Panc1 (cell line): ENCODE results near the gene DCAF10. TPM values are rescaled to one million over a fixed set of nuclear protein-coding genes. Genes with fewer than 3 reads are reported as not detected.
A peak's percentile ranks its signal among the peaks of the same experiment; 100 is the strongest.

Source experiments
- ATAC-seq: fragments of 200-7000 bp; cut with Tn5 transposase; 2 replicates; pipeline ENCODE4 v1.9.1; 2020; ENCODE audit warnings: mild to moderate bottlenecking, moderate library complexity
- BruUV-seq: library from RNA; stranded (reverse); fragments of 400-500 nt; replicated peaks from 2 replicates; lab custom pipeline; 2021; lab: Mats Ljungman, UMichigan
- CTCF ChIA-PET: fragments of 300-600 bp; sonication (Branson Sonifier 250); formaldehyde crosslinking; loops from one replicate; lab custom pipeline; 2022; ENCODE audit warnings: antibody characterized with exemption; lab: Charles Lee
- POLR2A ChIA-PET: fragments of 300-600 bp; sonication (Branson Sonifier 250); formaldehyde crosslinking; loops from one replicate; lab custom pipeline; 2022; ENCODE audit warnings: antibody characterized with exemption; lab: Charles Lee
- DNase-seq: peaks from one replicate; pipeline ENCODE4 v3.0.0-alpha.2; 2010; ENCODE audit warnings: low read depth, low spot score
- H3K27ac ChIP-seq: 2 replicates; pipeline ENCODE4 v1.5.1; 2011; ENCODE audit warnings: mild to moderate bottlenecking, low read length, inconsistent platforms
- H3K27me3 ChIP-seq: fragments of 200-500 bp; sonication (Bioruptor generic); 2 replicates; pipeline ENCODE4 v1.6.0; 2014; ENCODE audit warnings: low read length, inconsistent platforms; ENCODE audit not compliant: control insufficient read depth, insufficient read depth
- H3K36me3 ChIP-seq: fragments of 200-500 bp; sonication (Bioruptor generic); 2 replicates; pipeline ENCODE4 v1.5.1; 2014; ENCODE audit warnings: inconsistent platforms, mild to moderate bottlenecking, low read length, moderate library complexity; ENCODE audit not compliant: control insufficient read depth, insufficient read depth
- H3K4me1 ChIP-seq: 2 replicates; pipeline ENCODE4 v1.5.1; 2011; ENCODE audit warnings: inconsistent platforms, mild to moderate bottlenecking, low read length, moderate library complexity; ENCODE audit not compliant: control insufficient read depth, insufficient read depth
- H3K4me3 ChIP-seq, 2 experiments: 2 replicates each; pipeline ENCODE4 v1.5.1; 2011 to 2012; ENCODE audit warnings: low read depth in 2 of 2, low read length in 2 of 2, mild to moderate bottlenecking in 2 of 2, inconsistent platforms in 1 of 2, moderate library complexity in 1 of 2
- H3K9me3 ChIP-seq: fragments of 200-500 bp; sonication (Bioruptor generic); 2 replicates; pipeline ENCODE4 v1.5.1; 2014; ENCODE audit warnings: low read depth, mild to moderate bottlenecking, inconsistent platforms, low read length, moderate library complexity; ENCODE audit not compliant: control insufficient read depth, insufficient read depth
- SIN3A ChIP-seq: IDR thresholded peaks from 2 replicates; pipeline ENCODE4 v1.6.1; 2012; ENCODE audit warnings: low read depth, mild to moderate bottlenecking, low read length, moderate library complexity, borderline replicate concordance; ENCODE audit not compliant: insufficient read depth
- TCF7L2 ChIP-seq: IDR thresholded peaks from 2 replicates; pipeline ENCODE4 v1.6.1; 2011; ENCODE audit warnings: mild to moderate bottlenecking, low read depth, low read length, inconsistent platforms
- in situ Hi-C: cut with HindIII; loops from 2 replicates; pipeline ENCODE4 v1.10.0; 2016; ENCODE audit warnings: low sequenced_read_pairs, low pct_unique_long_range_greater_than_20kb
- intact Hi-C: fragments of 100-400 bp; cut with micrococcal nuclease; formaldehyde crosslinking; loops from one replicate; pipeline ENCODE4 v1.10.0; 2022; ENCODE audit not compliant: unreplicated experiment
- total RNA-seq: library from RNA; stranded (reverse); gene quantifications from one replicate; pipeline ENCODE4 v1.2.1, GENCODE V29; 2021; ENCODE audit not compliant: unreplicated experiment
- TF ChIP-seq, protein P1 (sequence below), 2 experiments: IDR thresholded peaks; 2 replicates each; pipeline ENCODE4 v1.6.1; 2011 to 2012; ENCODE audit warnings: low read depth in 2 of 2, control low read depth in 1 of 2, low read length in 1 of 2, mild to moderate bottlenecking in 1 of 2, moderate library complexity in 1 of 2; ENCODE audit not compliant: insufficient read depth in 1 of 2
- TF ChIP-seq, protein P2 (sequence below): fragments of 450-650 bp; IDR thresholded peaks from 2 replicates; pipeline ENCODE4 v1.5.1; 2017; ENCODE audit warnings: mild to moderate bottlenecking

Gene DCAF10
- total RNA-seq, 1 experiment from 2014 or later = 18.5 TPM

DNA sequence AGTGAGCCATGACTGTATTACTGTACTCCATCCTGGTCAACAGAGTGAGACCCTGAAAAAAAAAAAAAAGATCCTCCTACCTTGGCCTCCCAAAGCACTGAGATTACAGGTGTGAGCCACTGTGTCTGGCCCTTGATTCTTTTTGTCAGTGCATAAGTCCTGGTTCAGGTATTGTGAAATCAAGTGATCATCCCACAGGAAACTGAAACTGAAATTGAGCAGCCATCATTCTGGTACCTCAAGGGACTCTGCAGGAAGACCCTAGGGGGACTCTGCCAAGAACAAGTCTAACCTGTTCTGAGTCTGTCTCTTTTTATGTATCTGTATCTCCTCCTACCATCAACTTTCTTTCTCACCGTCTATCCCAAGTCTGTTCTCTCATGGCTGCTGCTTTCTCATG, 1.9 kb upstream of the DCAF10 start:
- Histone ChIP-seq H3K27me3 (no peaks in the 10 kb centered on the region), H3K4me1 (peaks cover 4% of the 10 kb centered on the region; the same call in 1 of the 2 replicates), H3K27ac (no peak overlapping the region), H3K9me3 (no peaks in the 10 kb centered on the region), H3K4me3 (no peak overlapping the region), H3K36me3 (peaks cover 3% of the 10 kb centered on the region; the same call in 1 of the 2 replicates)
- DNase-seq (no peak), ATAC-seq (no peak)
- TF ChIP-seq, protein P1, sequence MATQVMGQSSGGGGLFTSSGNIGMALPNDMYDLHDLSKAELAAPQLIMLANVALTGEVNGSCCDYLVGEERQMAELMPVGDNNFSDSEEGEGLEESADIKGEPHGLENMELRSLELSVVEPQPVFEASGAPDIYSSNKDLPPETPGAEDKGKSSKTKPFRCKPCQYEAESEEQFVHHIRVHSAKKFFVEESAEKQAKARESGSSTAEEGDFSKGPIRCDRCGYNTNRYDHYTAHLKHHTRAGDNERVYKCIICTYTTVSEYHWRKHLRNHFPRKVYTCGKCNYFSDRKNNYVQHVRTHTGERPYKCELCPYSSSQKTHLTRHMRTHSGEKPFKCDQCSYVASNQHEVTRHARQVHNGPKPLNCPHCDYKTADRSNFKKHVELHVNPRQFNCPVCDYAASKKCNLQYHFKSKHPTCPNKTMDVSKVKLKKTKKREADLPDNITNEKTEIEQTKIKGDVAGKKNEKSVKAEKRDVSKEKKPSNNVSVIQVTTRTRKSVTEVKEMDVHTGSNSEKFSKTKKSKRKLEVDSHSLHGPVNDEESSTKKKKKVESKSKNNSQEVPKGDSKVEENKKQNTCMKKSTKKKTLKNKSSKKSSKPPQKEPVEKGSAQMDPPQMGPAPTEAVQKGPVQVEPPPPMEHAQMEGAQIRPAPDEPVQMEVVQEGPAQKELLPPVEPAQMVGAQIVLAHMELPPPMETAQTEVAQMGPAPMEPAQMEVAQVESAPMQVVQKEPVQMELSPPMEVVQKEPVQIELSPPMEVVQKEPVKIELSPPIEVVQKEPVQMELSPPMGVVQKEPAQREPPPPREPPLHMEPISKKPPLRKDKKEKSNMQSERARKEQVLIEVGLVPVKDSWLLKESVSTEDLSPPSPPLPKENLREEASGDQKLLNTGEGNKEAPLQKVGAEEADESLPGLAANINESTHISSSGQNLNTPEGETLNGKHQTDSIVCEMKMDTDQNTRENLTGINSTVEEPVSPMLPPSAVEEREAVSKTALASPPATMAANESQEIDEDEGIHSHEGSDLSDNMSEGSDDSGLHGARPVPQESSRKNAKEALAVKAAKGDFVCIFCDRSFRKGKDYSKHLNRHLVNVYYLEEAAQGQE (IDR thresholded peaks at IDR 0.05; ENCODE audit: insufficient read depth in 1 of 2, low read depth in 2 of 2, low read length in 1 of 2) = no peak
- no peak for TF ChIP-seq SIN3A
- TF ChIP-seq TCF7L2 = no peak
- intact Hi-C loops = no loop called here
- CTCF ChIA-PET = no interaction called here
- BruUV-seq = no TSS peak
- in situ Hi-C loops = no loop called here
- POLR2A ChIA-PET = no interaction called here

DNA sequence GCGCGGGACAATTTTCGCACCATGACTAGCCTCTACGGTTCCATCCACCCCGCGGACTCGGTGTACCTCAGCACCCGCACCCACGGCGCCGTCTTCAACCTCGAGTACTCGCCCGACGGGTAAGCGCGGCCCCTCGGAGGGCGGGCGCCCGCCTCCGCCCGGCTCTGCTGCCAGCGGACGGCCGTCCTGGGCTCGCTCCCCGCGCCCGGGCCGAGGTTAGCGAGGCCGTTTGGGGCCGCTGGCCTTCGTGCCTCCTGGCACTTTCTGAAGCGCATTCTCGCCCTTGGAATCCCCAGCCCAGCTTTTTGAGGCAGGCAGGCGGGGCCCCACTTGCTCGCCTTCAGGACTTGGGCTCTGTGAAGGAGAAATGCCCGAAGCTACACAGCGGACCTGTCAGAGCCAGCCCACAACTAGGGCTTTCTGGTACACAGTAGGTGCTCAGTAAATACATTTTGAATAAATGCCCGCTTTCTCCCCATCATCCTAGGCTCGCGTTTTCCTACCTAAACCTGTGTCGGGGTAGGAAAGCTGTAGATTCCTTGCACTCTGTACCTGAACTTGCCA, 772 bp downstream of the DCAF10 start:
- Histone ChIP-seq H3K4me1 (peaks cover 4% of the 10 kb centered on the region; the same call in 1 of the 2 replicates), H3K27ac (peak overlapping the region; percentile 79), H3K36me3 (peaks cover 3% of the 10 kb centered on the region; the same call in 1 of the 2 replicates), H3K9me3 (no peaks in the 10 kb centered on the region), H3K27me3 (no peaks in the 10 kb centered on the region), H3K4me3 (peak overlapping the region; percentile 78 to 87)
- DNase-seq (no peak), ATAC-seq (peak; percentile 61)
- BruUV-seq = no TSS peak
- ChIA-PET POLR2A (interaction anchor here (0.6 kb wide), 1 partner anchor 227 kb away, joined by 7 read pairs; no protein-coding TSS in a partner anchor), CTCF (interaction anchor here (0.7 kb wide), 1 partner anchor 34 kb away, joined by 3 read pairs; no protein-coding TSS in a partner anchor)
- intact Hi-C loops (no loop called here), in situ Hi-C loops (no loop called here)
- 0 out of 2 replicates have a peak, but pooled peaks have one; percentile 37 for TF ChIP-seq SIN3A
- TF ChIP-seq, protein P2, sequence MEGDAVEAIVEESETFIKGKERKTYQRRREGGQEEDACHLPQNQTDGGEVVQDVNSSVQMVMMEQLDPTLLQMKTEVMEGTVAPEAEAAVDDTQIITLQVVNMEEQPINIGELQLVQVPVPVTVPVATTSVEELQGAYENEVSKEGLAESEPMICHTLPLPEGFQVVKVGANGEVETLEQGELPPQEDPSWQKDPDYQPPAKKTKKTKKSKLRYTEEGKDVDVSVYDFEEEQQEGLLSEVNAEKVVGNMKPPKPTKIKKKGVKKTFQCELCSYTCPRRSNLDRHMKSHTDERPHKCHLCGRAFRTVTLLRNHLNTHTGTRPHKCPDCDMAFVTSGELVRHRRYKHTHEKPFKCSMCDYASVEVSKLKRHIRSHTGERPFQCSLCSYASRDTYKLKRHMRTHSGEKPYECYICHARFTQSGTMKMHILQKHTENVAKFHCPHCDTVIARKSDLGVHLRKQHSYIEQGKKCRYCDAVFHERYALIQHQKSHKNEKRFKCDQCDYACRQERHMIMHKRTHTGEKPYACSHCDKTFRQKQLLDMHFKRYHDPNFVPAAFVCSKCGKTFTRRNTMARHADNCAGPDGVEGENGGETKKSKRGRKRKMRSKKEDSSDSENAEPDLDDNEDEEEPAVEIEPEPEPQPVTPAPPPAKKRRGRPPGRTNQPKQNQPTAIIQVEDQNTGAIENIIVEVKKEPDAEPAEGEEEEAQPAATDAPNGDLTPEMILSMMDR = no peak

DNA sequence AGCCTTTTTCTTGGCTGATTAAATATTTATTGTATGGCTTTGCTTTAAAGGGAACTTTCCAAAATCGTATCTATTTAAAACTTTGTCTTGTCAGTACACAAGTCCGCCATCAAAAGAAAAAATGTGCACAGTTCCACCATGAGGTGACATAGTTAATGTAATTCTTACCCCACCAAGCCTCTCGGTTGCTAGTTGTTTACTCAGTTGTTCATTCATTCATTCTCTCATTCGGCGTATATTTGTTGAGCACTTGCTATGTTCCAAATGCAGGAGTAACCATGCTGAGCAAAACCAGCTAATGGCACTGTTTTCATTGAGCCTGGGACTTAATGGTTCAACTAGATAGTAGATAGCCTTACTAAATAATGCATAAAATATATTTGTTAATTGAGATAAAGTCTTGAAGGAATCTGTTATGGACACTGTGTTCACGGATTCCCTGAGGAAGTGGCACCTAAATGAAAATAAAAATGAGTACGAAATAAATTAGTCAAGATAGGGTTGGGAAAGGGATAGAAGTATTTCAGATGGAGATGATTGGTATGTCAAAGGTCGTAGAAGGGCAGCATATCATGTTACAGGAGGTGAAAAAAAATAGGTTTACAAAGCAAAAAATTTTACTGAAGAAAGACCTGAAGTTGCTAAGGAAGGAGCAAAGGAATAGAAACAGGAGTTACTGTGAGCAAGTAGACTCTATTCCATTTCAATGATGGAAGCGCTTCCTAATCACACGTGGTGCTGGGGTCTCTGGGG, 1.5 kb downstream of the DCAF10 start:
- no peak for DNase-seq
- Histone ChIP-seq H3K36me3 (peaks cover 3% of the 10 kb centered on the region; the same call in 1 of the 2 replicates), H3K4me1 (peaks cover 4% of the 10 kb centered on the region; the same call in 1 of the 2 replicates), H3K27me3 (no peaks in the 10 kb centered on the region), H3K27ac (peak overlapping the region; percentile 79), H3K9me3 (no peaks in the 10 kb centered on the region), H3K4me3 (peak overlapping the region; percentile 78 to 87)
- CTCF ChIA-PET = no interaction called here
- TSS peak; percentile 87 for BruUV-seq
- POLR2A ChIA-PET = no interaction called here
- intact Hi-C loops (no loop called here), in situ Hi-C loops (no loop called here)
- TF ChIP-seq TCF7L2 = no peak
- ATAC-seq = no peak
